HFF-Myc (cell line): Measurements from ENCODE around the gene ACTRT2.

Source experiments
- DNase-seq: peaks from one replicate; pipeline ENCODE4 v3.0.0-alpha.2; 2011; ENCODE audit warnings: low read depth; ENCODE audit errors: extremely low read depth
- H3K4me3 ChIP-seq: replicated peaks from 2 replicates; pipeline ENCODE4 v1.5.1; 2011; ENCODE audit warnings: low read depth, mild to moderate bottlenecking, control low read depth, low read length
- CTCF ChIP-seq: IDR thresholded peaks from 2 replicates; pipeline ENCODE4 v1.5.1; 2012; ENCODE audit warnings: mild to moderate bottlenecking, low read depth, low read length, control low read depth; ENCODE audit errors: missing control alignments

ACTRT2 gene

DNA sequence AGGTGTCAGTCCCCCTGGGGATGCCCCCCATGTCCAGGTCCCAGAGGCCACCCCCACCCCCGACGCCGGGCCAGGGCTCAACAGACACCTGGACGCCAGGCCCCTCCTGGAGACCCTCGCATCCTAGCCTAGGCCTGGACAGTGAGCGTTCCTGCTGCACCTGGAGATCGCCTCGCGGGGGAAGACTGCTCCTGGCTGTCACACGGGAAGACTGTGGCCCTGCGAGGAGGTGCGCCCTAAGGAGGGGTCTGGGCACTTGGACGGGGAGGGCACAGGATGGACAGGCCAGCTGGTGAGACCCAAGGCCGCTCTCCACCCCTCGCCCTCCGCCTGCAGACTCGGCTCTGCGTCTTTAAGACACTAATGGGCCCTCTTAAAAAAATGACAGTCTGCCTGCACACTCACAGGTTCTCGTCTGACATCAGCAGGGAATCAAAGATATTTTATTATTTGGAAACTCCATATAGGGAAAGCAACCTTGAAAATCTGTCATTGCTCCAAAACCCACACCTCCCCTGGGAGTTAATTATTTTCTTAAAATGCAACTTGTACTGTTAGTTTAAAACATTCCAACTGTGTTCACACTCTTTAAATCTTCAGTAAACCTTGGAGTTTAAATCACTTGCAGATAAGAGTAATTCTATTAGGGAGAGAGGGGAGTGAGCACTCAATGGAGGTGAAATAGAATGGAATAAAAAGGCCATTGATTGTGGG lies 45.6 kb upstream of the ACTRT2 start:
- TF ChIP-seq CTCF, result no peak
- no peak for DNase-seq
- H3K4me3 ChIP-seq, result no peak overlapping the region

GRCh38 chr1:2976180-2976562 lies 45.1 kb upstream of the ACTRT2 start:
- H3K4me3 ChIP-seq, result no peak overlapping the region
- DNase-seq, result no peak
- TF ChIP-seq CTCF, result no peak

GRCh38 chr1:2977886-2978611 lies 43.2 kb upstream of the ACTRT2 start:
- TF ChIP-seq CTCF, result no peak

DNA sequence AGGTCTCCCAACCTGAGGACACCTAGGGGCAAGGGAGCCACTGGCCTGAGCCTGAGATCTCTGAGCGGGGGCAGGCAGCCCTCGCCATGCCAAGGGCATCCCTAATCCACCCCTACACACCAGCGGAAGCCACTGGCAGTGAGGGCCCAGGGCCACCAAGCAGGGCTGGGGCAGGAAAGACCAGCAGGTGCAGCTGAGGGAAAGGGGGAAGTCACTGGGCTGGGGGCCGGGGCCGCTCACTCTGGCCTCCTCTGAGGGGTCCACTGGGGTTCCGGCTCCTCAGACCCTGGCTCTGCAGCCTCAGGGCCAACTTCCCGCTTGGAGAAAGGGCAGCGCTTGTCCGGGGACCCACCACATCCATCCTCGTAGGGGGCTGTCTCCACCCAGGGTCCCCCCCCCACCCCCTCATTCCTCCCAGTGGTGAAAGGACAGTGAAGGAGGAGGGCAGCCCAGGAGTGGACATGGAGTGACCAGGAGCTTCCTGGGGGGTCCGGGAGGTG lies 42.5 kb upstream of the ACTRT2 start:
- no peak overlapping the region for H3K4me3 ChIP-seq
- no peak for TF ChIP-seq CTCF
- DNase-seq, result no peak

More at GRCh38 chr1:2977886-2978611, 43.2 kb upstream of the ACTRT2 start:
- H3K4me3 ChIP-seq, result no peak overlapping the region
- DNase-seq, result no peak

DNA sequence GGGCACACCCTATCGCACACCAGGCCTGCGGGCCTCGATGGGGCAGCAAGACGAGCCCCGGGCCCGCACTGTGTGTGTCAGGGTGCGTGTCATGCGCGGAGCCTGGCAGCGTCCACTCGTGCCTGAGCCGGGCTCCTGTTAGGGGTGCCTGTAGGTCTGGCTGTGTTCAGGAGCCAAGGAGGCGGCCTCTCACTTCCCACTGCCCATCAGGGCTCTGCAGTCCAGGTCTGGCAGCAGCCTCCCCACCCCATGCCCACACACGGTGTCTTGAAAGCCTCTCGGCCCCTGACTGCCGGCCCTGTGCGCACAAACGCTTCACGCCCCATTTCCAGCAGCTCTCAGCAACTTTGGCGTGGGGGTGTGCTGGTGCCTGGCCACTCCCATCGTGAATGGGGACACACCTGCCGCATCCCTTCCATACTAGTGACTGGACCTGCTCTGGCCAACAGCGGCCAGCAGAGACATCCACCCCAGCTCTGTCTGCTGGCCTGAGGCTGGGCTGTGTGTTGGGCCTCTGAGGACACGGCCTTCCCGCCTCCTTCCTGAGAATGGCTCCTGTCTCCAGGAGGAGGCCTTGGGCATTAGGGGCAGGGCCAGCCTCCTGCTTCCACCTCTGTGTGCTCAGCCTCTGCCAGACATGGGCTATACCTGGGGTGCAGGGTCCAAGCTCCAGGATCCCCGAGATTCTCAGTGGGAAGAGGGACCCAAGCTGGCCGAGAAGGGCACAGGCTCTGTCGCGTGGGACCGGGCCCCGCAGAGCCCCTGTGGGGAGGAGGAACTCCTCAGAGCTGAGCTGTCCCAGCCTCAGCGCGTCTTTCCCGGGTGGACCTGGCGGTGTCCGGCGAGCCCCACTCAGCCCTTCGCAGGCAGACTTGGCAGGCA lies 41.8 kb upstream of the ACTRT2 start:
- no peak for TF ChIP-seq CTCF
- no peak overlapping the region for H3K4me3 ChIP-seq
- no peak for DNase-seq

GRCh38 chr1:2980073-2980791 lies 41.0 kb upstream of the ACTRT2 start:
- DNase-seq, result no peak
- no peak for TF ChIP-seq CTCF
- no peak overlapping the region for H3K4me3 ChIP-seq
